A549 (cell line): ENCODE data around the gene LSM7. TPM values are rescaled to one million over a fixed set of nuclear protein-coding genes. Genes with fewer than 3 reads are reported as not detected.

Experiments
- ATAC-seq, 2 experiments: fragments of 200-7000 bp in 1 of 2; fragments of >200 bp in 1 of 2; cut with Nextera tagmentation in 1 of 2; cut with Tn5 transposase in 1 of 2; 3 replicates each; pipeline versions ENCODE4 v1.8.0 to v1.9.1; 2018 to 2020; ENCODE audit warnings: mild to moderate bottlenecking in 1 of 2, moderate library complexity in 1 of 2
- CTCF ChIA-PET: fragments of 300-600 bp; sonication (Branson Sonifier 250); formaldehyde crosslinking; extraction: SDS; loops from one replicate; lab custom pipeline; 2021; ENCODE audit warnings: antibody characterized with exemption, inconsistent platforms; lab: Yijun Ruan, JAX
- POLR2A ChIA-PET: fragments of 350-600 bp; formaldehyde crosslinking; extraction: SDS; loops from one replicate; lab custom pipeline; 2021; ENCODE audit warnings: antibody characterized with exemption, inconsistent platforms; lab: Yijun Ruan, JAX
- DNase-seq, 2 experiments: peaks; one replicate each; pipeline versions ENCODE4 v3.0.0 to v3.0.0-alpha.2; 2011 to 2016; ENCODE audit warnings: low read depth in 1 of 2, low spot score in 1 of 2
- FAIRE-seq: peaks from 2 replicates; lab custom pipeline; 2011; peaks lifted over from hg19 to GRCh38; lab: Jason Lieb, UNC
- H3K27ac ChIP-seq, 2 experiments: fragments of >200 bp; sonication (Bioruptor Twin); formaldehyde crosslinking; 3 replicates each; pipeline ENCODE4 v1.5.1; 2016 to 2017
- H3K4me1 ChIP-seq: fragments of >200 bp; sonication (Bioruptor Twin); formaldehyde crosslinking; 3 replicates; pipeline ENCODE4 v1.6.1; 2016
- H3K4me2 ChIP-seq: fragments of >200 bp; sonication (Bioruptor Twin); formaldehyde crosslinking; 3 replicates; pipeline ENCODE4 v1.6.1; 2016
- H3K4me3 ChIP-seq: fragments of >200 bp; sonication (Bioruptor Twin); formaldehyde crosslinking; 3 replicates; pipeline ENCODE4 v1.5.1; 2016
- H3K9me3 ChIP-seq: fragments of >200 bp; sonication (Bioruptor Twin); formaldehyde crosslinking; 3 replicates; pipeline ENCODE4 v1.6.1; 2016
- ATOH8 ChIP-seq: fragments of 250-450 bp; sonication (Bioruptor Pico); IDR thresholded peaks from 2 replicates; pipeline ENCODE4 v1.5.0; 2020; ENCODE audit warnings: low read depth, mild to moderate bottlenecking, moderate library complexity
- BHLHE40 ChIP-seq: IDR thresholded peaks from 2 replicates; pipeline ENCODE4 v1.6.1; 2012; ENCODE audit warnings: low read depth, low read length, inconsistent platforms
- CBX2 ChIP-seq: fragments of 200-600 bp; sonication (generic); IDR thresholded peaks from 2 replicates; pipeline ENCODE4 v1.6.1; 2016; ENCODE audit warnings: low read depth, mild to moderate bottlenecking, borderline replicate concordance
- CTCF ChIP-seq: fragments of >200 bp; sonication (Bioruptor Twin); formaldehyde crosslinking; IDR thresholded peaks from 3 replicates; pipeline ENCODE4 v1.5.1; 2016
- HEYL ChIP-seq: fragments of 250-450 bp; sonication (Bioruptor Pico); IDR thresholded peaks from 2 replicates; pipeline ENCODE4 v1.8.0; 2021; ENCODE audit warnings: mild to moderate bottlenecking, moderate library complexity
- HMGXB4 ChIP-seq: fragments of 250-450 bp; sonication (Bioruptor Pico); IDR thresholded peaks from 2 replicates; pipeline ENCODE4 v1.5.0; 2021; ENCODE audit warnings: mild to moderate bottlenecking, moderate library complexity, borderline replicate concordance
- MAFK ChIP-seq: fragments of 450-650 bp; IDR thresholded peaks from 2 replicates; pipeline ENCODE4 v1.6.1; 2014; ENCODE audit not compliant: partially characterized antibody
- NR3C1 ChIP-seq: fragments of >200 bp; sonication (Bioruptor Twin); formaldehyde crosslinking; IDR thresholded peaks from 3 replicates; pipeline ENCODE4 v1.6.1; 2017
- POLR2A ChIP-seq: IDR thresholded peaks from 2 replicates; pipeline ENCODE4 v1.6.1; 2012; ENCODE audit warnings: mild to moderate bottlenecking, low read length
- POLR2AphosphoS2 ChIP-seq: conservative IDR thresholded peaks from 2 replicates; pipeline ENCODE4 v1.6.1; 2012; ENCODE audit warnings: low read length, improper control_type of control experiment, inconsistent platforms
- REST ChIP-seq: fragments of 200-600 bp; sonication (generic); IDR thresholded peaks from 2 replicates; pipeline ENCODE4 v1.6.1; 2016; ENCODE audit warnings: antibody characterized with exemption, mild to moderate bottlenecking, moderate library complexity
- RFX5 ChIP-seq: fragments of 450-650 bp; IDR thresholded peaks from 2 replicates; pipeline ENCODE4 v1.7.1; 2014; ENCODE audit warnings: antibody characterized with exemption, mild to moderate bottlenecking, moderate library complexity
- ZC3H11A ChIP-seq: fragments of 450-650 bp; IDR thresholded peaks from 2 replicates; pipeline ENCODE4 v1.6.1; 2014; ENCODE audit warnings: antibody characterized with exemption, mild to moderate bottlenecking
- ZFP36 ChIP-seq: fragments of 450-650 bp; IDR thresholded peaks from 2 replicates; pipeline ENCODE4 v1.6.1; 2014; ENCODE audit warnings: borderline replicate concordance; ENCODE audit not compliant: partially characterized antibody
- WGBS: methylation state at CpG from one replicate; pipeline ENCODE4 v1.1.6; 2017; ENCODE audit errors: missing lambda C conversion rate; 5-methylcytosine and 5-hydroxymethylcytosine counted together
- polyA plus RNA-seq, 4 experiments: library from polyadenylated mRNA; depleted of rRNA in 3 of 4; stranded (reverse); fragments of >200 nt; fragmentation: RNase III in 1 of 4; extraction: RNeasy Plus Mini Kit Qiagen cat#74134 plus additional on column Dnase treatment in 1 of 4; gene quantifications; 2 replicates in 3 of 4; 3 replicates in 1 of 4; pipeline ENCODE4 v1.2.3, GENCODE V29; 2011 to 2017
- TF ChIP-seq, protein P1 (sequence below): fragments of >200 bp; sonication (Bioruptor Twin); formaldehyde crosslinking; IDR thresholded peaks from 2 replicates; pipeline ENCODE4 v1.6.1; 2016

LSM7 gene
- polyA plus RNA-seq, 2 of the 4 experiments (the other 2 are of a cell fraction), result 140 to 144 TPM

DNA sequence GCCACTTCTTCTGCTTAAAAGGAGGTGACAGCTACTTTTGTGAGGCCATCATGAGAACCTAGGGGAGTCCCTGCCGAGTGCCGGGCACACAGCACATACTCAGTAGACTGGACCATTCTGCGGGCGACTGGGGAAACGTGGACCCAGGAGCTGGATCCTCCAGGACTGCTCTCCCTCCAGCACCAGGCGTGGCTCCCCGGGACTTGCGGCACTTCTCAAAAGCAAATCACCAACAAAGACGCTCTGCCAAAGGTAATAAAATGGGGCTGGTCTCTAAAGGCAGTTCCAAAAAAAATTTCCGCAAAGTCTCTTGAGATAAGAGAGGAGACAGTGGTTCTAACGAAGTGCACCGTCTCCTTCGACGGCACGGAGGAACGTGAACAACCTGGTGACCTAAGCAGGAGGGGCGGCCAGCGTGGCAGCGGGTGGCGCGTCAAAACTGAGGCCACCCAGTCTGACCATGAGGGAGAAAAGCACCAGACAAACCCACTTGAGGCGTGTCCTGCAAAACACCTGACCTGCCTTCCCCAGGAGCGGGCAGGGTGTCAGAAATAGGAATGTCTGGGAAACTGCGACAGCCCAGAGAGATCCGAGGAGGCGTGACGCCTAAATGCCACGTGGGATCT lies 30.3 kb upstream of the LSM7 start:
- DNase-seq, result no peak
- POLR2A ChIA-PET, result no interaction called here
- CTCF ChIA-PET, result interaction anchor here (1.1 kb wide), 1 partner anchor 32 kb away, joined by 3 read pairs; no protein-coding TSS in a partner anchor
- Histone ChIP-seq H3K4me1 (0 out of 3 replicates have a peak, but pooled peaks cover 4% of the 10 kb centered on the region), H3K27ac (no peak overlapping the region), H3K9me3 (no peaks in the 10 kb centered on the region), H3K4me2 (no peak overlapping the region), H3K4me3 (no peak overlapping the region)
- no peak for FAIRE-seq
- no peak for ATAC-seq
- TF ChIP-seq ZFP36 (peak; percentile 29), NR3C1 (no peak), CTCF (no peak)
- WGBS, result 21% methylated on average over 26 of the region's 28 CpGs

GRCh38 chr19:2357279-2358206 lies 29.2 kb upstream of the LSM7 start:
- DNase-seq, result no peak
- H3K9me3 ChIP-seq, result no peaks in the 10 kb centered on the region
- ATAC-seq, result no peak
- 0 out of 3 replicates have a peak, but pooled peaks cover 4% of the 10 kb centered on the region for H3K4me1 ChIP-seq
- no peak overlapping the region for H3K4me2 ChIP-seq
- no peak overlapping the region for H3K4me3 ChIP-seq
- WGBS, result 62% methylated on average over 3 of the region's 3 CpGs
- no peak for FAIRE-seq
- CTCF ChIA-PET, result no interaction called here
- POLR2A ChIA-PET, result no interaction called here
- no peak overlapping the region for H3K27ac ChIP-seq
- TF ChIP-seq POLR2A (no peak), RFX5 (no peak), HMGXB4 (no peak), ATOH8 (no peak), CBX2 (no peak), POLR2AphosphoS2 (no peak), ZC3H11A (no peak), MAFK (no peak), REST (no peak), BHLHE40 (no peak), HEYL (CRISPR knock-in tag) (no peak), NR3C1 (no peak)
- TF ChIP-seq, protein P1, sequence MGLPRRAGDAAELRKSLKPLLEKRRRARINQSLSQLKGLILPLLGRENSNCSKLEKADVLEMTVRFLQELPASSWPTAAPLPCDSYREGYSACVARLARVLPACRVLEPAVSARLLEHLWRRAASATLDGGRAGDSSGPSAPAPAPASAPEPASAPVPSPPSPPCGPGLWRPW, result no peak
